Panc1 (cell line): Measurements from ENCODE around the gene CTSD. TPM values are rescaled to one million over a fixed set of nuclear protein-coding genes. Genes with fewer than 3 reads are reported as not detected.

Source experiments
- ATAC-seq: fragments of 200-7000 bp; cut with Tn5 transposase; 2 replicates; pipeline ENCODE4 v1.9.1; 2020; ENCODE audit warnings: mild to moderate bottlenecking, moderate library complexity
- BruUV-seq: library from RNA; stranded (reverse); fragments of 400-500 nt; replicated peaks from 2 replicates; lab custom pipeline; 2021; lab: Mats Ljungman, UMichigan
- CTCF ChIA-PET: fragments of 300-600 bp; sonication (Branson Sonifier 250); formaldehyde crosslinking; loops from one replicate; lab custom pipeline; 2022; ENCODE audit warnings: antibody characterized with exemption; lab: Charles Lee
- POLR2A ChIA-PET: fragments of 300-600 bp; sonication (Branson Sonifier 250); formaldehyde crosslinking; loops from one replicate; lab custom pipeline; 2022; ENCODE audit warnings: antibody characterized with exemption; lab: Charles Lee
- DNase-seq: peaks from one replicate; pipeline ENCODE4 v3.0.0-alpha.2; 2010; ENCODE audit warnings: low read depth, low spot score
- H3K27ac ChIP-seq: 2 replicates; pipeline ENCODE4 v1.5.1; 2011; ENCODE audit warnings: mild to moderate bottlenecking, low read length, inconsistent platforms
- H3K27me3 ChIP-seq: fragments of 200-500 bp; sonication (Bioruptor generic); 2 replicates; pipeline ENCODE4 v1.6.0; 2014; ENCODE audit warnings: low read length, inconsistent platforms; ENCODE audit not compliant: control insufficient read depth, insufficient read depth
- H3K36me3 ChIP-seq: fragments of 200-500 bp; sonication (Bioruptor generic); 2 replicates; pipeline ENCODE4 v1.5.1; 2014; ENCODE audit warnings: inconsistent platforms, mild to moderate bottlenecking, low read length, moderate library complexity; ENCODE audit not compliant: control insufficient read depth, insufficient read depth
- H3K4me1 ChIP-seq: 2 replicates; pipeline ENCODE4 v1.5.1; 2011; ENCODE audit warnings: inconsistent platforms, mild to moderate bottlenecking, low read length, moderate library complexity; ENCODE audit not compliant: control insufficient read depth, insufficient read depth
- H3K4me3 ChIP-seq, 2 experiments: 2 replicates each; pipeline ENCODE4 v1.5.1; 2011 to 2012; ENCODE audit warnings: low read depth in 2 of 2, low read length in 2 of 2, mild to moderate bottlenecking in 2 of 2, inconsistent platforms in 1 of 2, moderate library complexity in 1 of 2
- H3K9me3 ChIP-seq: fragments of 200-500 bp; sonication (Bioruptor generic); 2 replicates; pipeline ENCODE4 v1.5.1; 2014; ENCODE audit warnings: low read depth, mild to moderate bottlenecking, inconsistent platforms, low read length, moderate library complexity; ENCODE audit not compliant: control insufficient read depth, insufficient read depth
- POLR2AphosphoS5 ChIP-seq: IDR thresholded peaks from 2 replicates; pipeline ENCODE4 v1.6.1; 2012; ENCODE audit warnings: mild to moderate bottlenecking, low read depth, low read length, moderate library complexity
- SIN3A ChIP-seq: IDR thresholded peaks from 2 replicates; pipeline ENCODE4 v1.6.1; 2012; ENCODE audit warnings: low read depth, mild to moderate bottlenecking, low read length, moderate library complexity, borderline replicate concordance; ENCODE audit not compliant: insufficient read depth
- TCF7L2 ChIP-seq: IDR thresholded peaks from 2 replicates; pipeline ENCODE4 v1.6.1; 2011; ENCODE audit warnings: mild to moderate bottlenecking, low read depth, low read length, inconsistent platforms
- in situ Hi-C: cut with HindIII; loops from 2 replicates; pipeline ENCODE4 v1.10.0; 2016; ENCODE audit warnings: low sequenced_read_pairs, low pct_unique_long_range_greater_than_20kb
- intact Hi-C: fragments of 100-400 bp; cut with micrococcal nuclease; formaldehyde crosslinking; loops from one replicate; pipeline ENCODE4 v1.10.0; 2022; ENCODE audit not compliant: unreplicated experiment
- total RNA-seq: library from RNA; stranded (reverse); gene quantifications from one replicate; pipeline ENCODE4 v1.2.1, GENCODE V29; 2021; ENCODE audit not compliant: unreplicated experiment
- TF ChIP-seq, protein P1 (sequence below): fragments of 450-650 bp; IDR thresholded peaks from 2 replicates; pipeline ENCODE4 v1.5.1; 2017; ENCODE audit warnings: mild to moderate bottlenecking
- TF ChIP-seq, protein P2 (sequence below), 2 experiments: IDR thresholded peaks; 2 replicates each; pipeline ENCODE4 v1.6.1; 2011 to 2012; ENCODE audit warnings: low read depth in 2 of 2, control low read depth in 1 of 2, low read length in 1 of 2, mild to moderate bottlenecking in 1 of 2, moderate library complexity in 1 of 2; ENCODE audit not compliant: insufficient read depth in 1 of 2

CTSD gene
- total RNA-seq, 1 experiment from 2014 or later: 1,813 TPM

DNA sequence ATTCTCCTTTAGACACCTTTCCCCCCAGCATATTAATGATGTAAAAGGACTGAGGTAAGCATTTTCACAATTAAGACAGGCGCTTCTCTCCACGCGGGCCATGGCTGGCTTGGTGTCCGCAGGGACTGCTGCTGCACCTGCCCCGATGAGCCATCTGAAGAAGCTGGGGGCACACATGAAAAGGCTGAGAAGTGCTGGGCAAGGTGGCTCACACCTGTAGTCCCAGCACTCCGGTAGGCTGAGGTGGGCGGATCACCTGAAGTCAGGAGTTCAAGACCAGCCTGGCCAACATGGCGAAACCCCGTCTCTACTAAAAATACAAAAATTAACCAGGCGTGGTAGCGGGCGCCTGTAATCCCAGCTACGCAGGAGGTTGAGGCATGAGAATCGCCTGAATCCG lies 45.4 kb downstream of the CTSD start:
- H3K9me3 ChIP-seq: no peaks in the 10 kb centered on the region
- H3K27ac ChIP-seq: no peak overlapping the region
- H3K4me3 ChIP-seq: no peak overlapping the region
- H3K27me3 ChIP-seq: no peaks in the 10 kb centered on the region; the same call in 1 of the 2 replicates
- POLR2A ChIA-PET: no interaction called here
- no peaks in the 10 kb centered on the region for H3K36me3 ChIP-seq
- H3K4me1 ChIP-seq: no peaks in the 10 kb centered on the region
- intact Hi-C loops: no loop called here
- CTCF ChIA-PET: interaction anchor here (1.1 kb wide), 1 partner anchor 164 kb away, joined by 3 read pairs; no protein-coding TSS in a partner anchor
- BruUV-seq: no TSS peak
- ATAC-seq: no peak
- in situ Hi-C loops: no loop called here
- TF ChIP-seq, protein P1, sequence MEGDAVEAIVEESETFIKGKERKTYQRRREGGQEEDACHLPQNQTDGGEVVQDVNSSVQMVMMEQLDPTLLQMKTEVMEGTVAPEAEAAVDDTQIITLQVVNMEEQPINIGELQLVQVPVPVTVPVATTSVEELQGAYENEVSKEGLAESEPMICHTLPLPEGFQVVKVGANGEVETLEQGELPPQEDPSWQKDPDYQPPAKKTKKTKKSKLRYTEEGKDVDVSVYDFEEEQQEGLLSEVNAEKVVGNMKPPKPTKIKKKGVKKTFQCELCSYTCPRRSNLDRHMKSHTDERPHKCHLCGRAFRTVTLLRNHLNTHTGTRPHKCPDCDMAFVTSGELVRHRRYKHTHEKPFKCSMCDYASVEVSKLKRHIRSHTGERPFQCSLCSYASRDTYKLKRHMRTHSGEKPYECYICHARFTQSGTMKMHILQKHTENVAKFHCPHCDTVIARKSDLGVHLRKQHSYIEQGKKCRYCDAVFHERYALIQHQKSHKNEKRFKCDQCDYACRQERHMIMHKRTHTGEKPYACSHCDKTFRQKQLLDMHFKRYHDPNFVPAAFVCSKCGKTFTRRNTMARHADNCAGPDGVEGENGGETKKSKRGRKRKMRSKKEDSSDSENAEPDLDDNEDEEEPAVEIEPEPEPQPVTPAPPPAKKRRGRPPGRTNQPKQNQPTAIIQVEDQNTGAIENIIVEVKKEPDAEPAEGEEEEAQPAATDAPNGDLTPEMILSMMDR: no peak
- no peak for TF ChIP-seq TCF7L2
- TF ChIP-seq SIN3A: no peak
- TF ChIP-seq, protein P2, sequence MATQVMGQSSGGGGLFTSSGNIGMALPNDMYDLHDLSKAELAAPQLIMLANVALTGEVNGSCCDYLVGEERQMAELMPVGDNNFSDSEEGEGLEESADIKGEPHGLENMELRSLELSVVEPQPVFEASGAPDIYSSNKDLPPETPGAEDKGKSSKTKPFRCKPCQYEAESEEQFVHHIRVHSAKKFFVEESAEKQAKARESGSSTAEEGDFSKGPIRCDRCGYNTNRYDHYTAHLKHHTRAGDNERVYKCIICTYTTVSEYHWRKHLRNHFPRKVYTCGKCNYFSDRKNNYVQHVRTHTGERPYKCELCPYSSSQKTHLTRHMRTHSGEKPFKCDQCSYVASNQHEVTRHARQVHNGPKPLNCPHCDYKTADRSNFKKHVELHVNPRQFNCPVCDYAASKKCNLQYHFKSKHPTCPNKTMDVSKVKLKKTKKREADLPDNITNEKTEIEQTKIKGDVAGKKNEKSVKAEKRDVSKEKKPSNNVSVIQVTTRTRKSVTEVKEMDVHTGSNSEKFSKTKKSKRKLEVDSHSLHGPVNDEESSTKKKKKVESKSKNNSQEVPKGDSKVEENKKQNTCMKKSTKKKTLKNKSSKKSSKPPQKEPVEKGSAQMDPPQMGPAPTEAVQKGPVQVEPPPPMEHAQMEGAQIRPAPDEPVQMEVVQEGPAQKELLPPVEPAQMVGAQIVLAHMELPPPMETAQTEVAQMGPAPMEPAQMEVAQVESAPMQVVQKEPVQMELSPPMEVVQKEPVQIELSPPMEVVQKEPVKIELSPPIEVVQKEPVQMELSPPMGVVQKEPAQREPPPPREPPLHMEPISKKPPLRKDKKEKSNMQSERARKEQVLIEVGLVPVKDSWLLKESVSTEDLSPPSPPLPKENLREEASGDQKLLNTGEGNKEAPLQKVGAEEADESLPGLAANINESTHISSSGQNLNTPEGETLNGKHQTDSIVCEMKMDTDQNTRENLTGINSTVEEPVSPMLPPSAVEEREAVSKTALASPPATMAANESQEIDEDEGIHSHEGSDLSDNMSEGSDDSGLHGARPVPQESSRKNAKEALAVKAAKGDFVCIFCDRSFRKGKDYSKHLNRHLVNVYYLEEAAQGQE (IDR thresholded peaks at IDR 0.05; ENCODE audit: insufficient read depth in 1 of 2, low read depth in 2 of 2, low read length in 1 of 2): no peak
- TF ChIP-seq POLR2AphosphoS5: no peak
- no peak for DNase-seq

DNA sequence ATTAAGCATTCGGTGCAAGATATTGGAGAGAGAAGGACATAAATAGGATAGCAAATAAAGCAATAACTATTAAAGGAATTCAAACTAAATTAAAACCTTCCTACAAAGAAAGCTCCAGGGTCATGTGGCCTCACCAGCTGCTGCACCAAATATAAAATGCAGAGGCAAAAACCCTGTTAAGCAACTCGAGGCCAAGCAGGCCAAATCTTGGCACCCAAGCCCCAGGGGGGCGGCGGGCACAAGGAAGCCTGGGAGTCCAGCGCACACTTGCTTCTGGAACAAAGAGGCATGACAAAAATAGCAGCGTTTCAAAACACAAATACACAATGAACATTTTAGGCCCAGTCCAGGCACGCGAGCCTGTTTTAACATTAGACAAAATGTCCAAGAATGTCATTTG lies 46.0 kb downstream of the CTSD start:
- no peaks in the 10 kb centered on the region for H3K36me3 ChIP-seq
- H3K27me3 ChIP-seq: no peaks in the 10 kb centered on the region; the same call in 1 of the 2 replicates
- H3K4me1 ChIP-seq: no peaks in the 10 kb centered on the region
- ChIA-PET CTCF (interaction anchor here (0.7 to 1.1 kb wide), 3 partner anchors 15 to 1174 kb away, joined by 3 to 7 read pairs (median 4); no protein-coding TSS in a partner anchor), POLR2A (interaction anchor here (0.6 to 0.9 kb wide), 2 partner anchors 10 to 116 kb away, joined by 3 to 4 read pairs; no protein-coding TSS in a partner anchor)
- in situ Hi-C loops (no loop called here), intact Hi-C loops (no loop called here)
- H3K9me3 ChIP-seq: no peaks in the 10 kb centered on the region
- no peak overlapping the region for H3K27ac ChIP-seq
- no TSS peak for BruUV-seq
- ATAC-seq (no peak), DNase-seq (no peak)
- TF ChIP-seq SIN3A (no peak), TCF7L2 (no peak), POLR2AphosphoS5 (no peak)
- TF ChIP-seq, protein P2 (IDR thresholded peaks at IDR 0.05; ENCODE audit: insufficient read depth in 1 of 2, low read depth in 2 of 2, low read length in 1 of 2): no peak
- TF ChIP-seq, protein P1: no peak
- no peak overlapping the region for H3K4me3 ChIP-seq
